Activated CD8-positive, alpha-beta memory T cell treated with anti-CD3 and anti-CD28 coated beads, Interleukin-2, amount 50 U/mL, for 1 hour (primary cell): ENCODE measurements around the gene NMD3.
A peak's percentile ranks its signal among the peaks of the same experiment; 100 is the strongest.
"Not testable (repeated sequence)": the region's sequence is repeated elsewhere in the genome, so short reads cannot be mapped to it uniquely, and the experiment has no call there.

Experiments
- DNase-seq: peaks from one replicate; pipeline ENCODE4 v3.0.0-alpha.2; 2020; ENCODE audit errors: extremely low read depth

NMD3 gene

GRCh38 chr3:161220850-161221753 is at the start of gene NMD3:
Gene NMD3, plus strand, starts transcription at chr3:161221311. Its CDS starts 703 bp downstream, at chr3:161222014.
- DNase-seq, result peak; percentile 71

- no peak for DNase-seq
Measured at GRCh38 chr3:161171639-161172552, 49.2 kb upstream of the NMD3 start.

GRCh38 chr3:161175506-161175905 is 45.6 kb upstream of the NMD3 start:
- no peak for DNase-seq

GRCh38 chr3:161177991-161178390 is 43.1 kb upstream of the NMD3 start:
- no peak for DNase-seq

GRCh38 chr3:161181371-161181770 is 39.7 kb upstream of the NMD3 start:
- DNase-seq, result not testable (repeated sequence)

GRCh38 chr3:161187046-161187445 is 34.1 kb upstream of the NMD3 start:
- no peak for DNase-seq

- DNase-seq, result no peak
Measured at GRCh38 chr3:161197855-161198850, 23.0 kb upstream of the NMD3 start.

- DNase-seq, result no peak
Measured at GRCh38 chr3:161199926-161200325, 21.2 kb upstream of the NMD3 start.

- no peak for DNase-seq
Measured at GRCh38 chr3:161203485-161204098, 17.5 kb upstream of the NMD3 start.

- no peak for DNase-seq
Measured at GRCh38 chr3:161208931-161209330, 12.2 kb upstream of the NMD3 start.

GRCh38 chr3:161212171-161212771 is 8.8 kb upstream of the NMD3 start:
- DNase-seq, result no peak

- DNase-seq, result no peak
Measured at GRCh38 chr3:161212906-161213305, 8.2 kb upstream of the NMD3 start.

- no peak for DNase-seq
Measured at GRCh38 chr3:161213644-161214043, 7.5 kb upstream of the NMD3 start.

GRCh38 chr3:161215185-161215584 is 5.9 kb upstream of the NMD3 start:
- DNase-seq, result no peak

- DNase-seq, result no peak
Measured at GRCh38 chr3:161217496-161217895, 3.6 kb upstream of the NMD3 start.

- no peak for DNase-seq
Measured at GRCh38 chr3:161219495-161219894, 1.6 kb upstream of the NMD3 start.

GRCh38 chr3:161221806-161222600 is 892 bp downstream of the NMD3 start:
- no peak for DNase-seq

- no peak for DNase-seq
Measured at GRCh38 chr3:161222662-161223061, 1.6 kb downstream of the NMD3 start.

- DNase-seq, result no peak
Measured at GRCh38 chr3:161224786-161225185, 3.7 kb downstream of the NMD3 start.
